H1 (cell line): ENCODE measurements around the gene PRR16. TPM values are rescaled to one million over a fixed set of nuclear protein-coding genes. Genes with fewer than 3 reads are reported as not detected.

Source experiments
- CTCF ChIA-PET: fragments of 300-600 bp; sonication (Branson Sonifier 250); formaldehyde crosslinking; loops from one replicate; lab custom pipeline; 2021; ENCODE audit not compliant: partially characterized antibody; lab: Charles Lee
- POLR2A ChIA-PET: fragments of 300-600 bp; sonication (Branson Sonifier 250); formaldehyde crosslinking; loops from one replicate; lab custom pipeline; 2021; ENCODE audit warnings: inconsistent platforms; ENCODE audit not compliant: partially characterized antibody; lab: Charles Lee
- DNase-seq, 2 experiments: peaks; one replicate each; pipeline versions ENCODE4 v3.0.0 to v3.0.0-alpha.2; 2010 to 2022; ENCODE audit warnings: low spot score in 2 of 2, low read depth in 1 of 2, mixed read lengths in 1 of 2
- FAIRE-seq: peaks from 2 replicates; lab custom pipeline; 2011; peaks lifted over from hg19 to GRCh38; lab: Jason Lieb, UNC
- H2AFZ ChIP-seq: 2 replicates; pipeline ENCODE4 v1.8.1; 2012; ENCODE audit warnings: low read length, inconsistent platforms
- H2AK5ac ChIP-seq: 2 replicates; pipeline ENCODE4 v1.6.1; 2013; ENCODE audit warnings: low read depth, low read length
- H2BK120ac ChIP-seq: replicated peaks from 2 replicates; pipeline ENCODE3; 2013; ENCODE audit warnings: low read depth, low read length, inconsistent platforms
- H2BK12ac ChIP-seq: 2 replicates; pipeline ENCODE4 v1.6.1; 2013; ENCODE audit warnings: low read depth, low read length
- H2BK15ac ChIP-seq: 2 replicates; pipeline ENCODE4 v1.6.1; 2013; ENCODE audit warnings: low read length
- H2BK20ac ChIP-seq: 2 replicates; pipeline ENCODE4 v1.6.1; 2013; ENCODE audit warnings: low read length
- H2BK5ac ChIP-seq: 2 replicates; pipeline ENCODE4 v1.6.1; 2013; ENCODE audit warnings: low read depth, low read length
- H3K14ac ChIP-seq: 2 replicates; pipeline ENCODE4 v1.6.1; 2013; ENCODE audit warnings: inconsistent platforms; ENCODE audit not compliant: insufficient read length
- H3K18ac ChIP-seq: 2 replicates; pipeline ENCODE4 v1.6.1; 2013; ENCODE audit warnings: low read length; ENCODE audit errors: extremely low read depth
- H3K23ac ChIP-seq: 2 replicates; pipeline ENCODE4 v1.6.1; 2013; ENCODE audit warnings: inconsistent platforms; ENCODE audit not compliant: insufficient read length
- H3K23me2 ChIP-seq: 2 replicates; pipeline ENCODE4 v1.6.1; 2013; ENCODE audit warnings: low read depth, low read length
- H3K27ac ChIP-seq: 2 replicates; pipeline ENCODE4 v1.6.1; 2011; ENCODE audit warnings: low read depth, low read length, inconsistent platforms
- H3K27me3 ChIP-seq, 4 experiments: replicated peaks in 1 of 4; 1 replicate in 1 of 4; 2 replicates in 3 of 4; pipeline versions ENCODE4 v1.6.1 to v1.8.1; 2011 to 2013; ENCODE audit warnings: low read length in 3 of 4, mild to moderate bottlenecking in 3 of 4, inconsistent platforms in 2 of 4, mixed read lengths in 2 of 4, moderate library complexity in 1 of 4; ENCODE audit not compliant: control insufficient read depth in 3 of 4, insufficient read depth in 3 of 4; ENCODE audit errors: extremely low read depth in 1 of 4
- H3K36me3 ChIP-seq, 4 experiments: 2 replicates each; pipeline versions ENCODE4 v1.6.1 to v1.8.1; 2011 to 2013; ENCODE audit warnings: mild to moderate bottlenecking in 4 of 4, low read length in 3 of 4, moderate library complexity in 2 of 4, control low read depth in 1 of 4, inconsistent platforms in 1 of 4; ENCODE audit not compliant: insufficient read depth in 4 of 4, control insufficient read depth in 2 of 4
- H3K4ac ChIP-seq: replicated peaks from 2 replicates; pipeline ENCODE3; 2013; ENCODE audit warnings: low read length, low read depth, mixed read lengths, inconsistent platforms; ENCODE audit not compliant: insufficient read length
- H3K4me1 ChIP-seq, 4 experiments: replicated peaks in 1 of 4; 1 replicate in 1 of 4; 2 replicates in 3 of 4; pipeline versions ENCODE4 v1.6.1 to v1.8.1; 2011 to 2013; ENCODE audit warnings: low read length in 3 of 4, inconsistent platforms in 2 of 4, mixed read lengths in 1 of 4; ENCODE audit not compliant: insufficient read depth in 4 of 4, control insufficient read depth in 3 of 4
- H3K4me2 ChIP-seq, 2 experiments: 2 replicates each; pipeline versions ENCODE4 v1.6.1 to v1.8.1; 2011 to 2013; ENCODE audit warnings: low read depth in 2 of 2, low read length in 2 of 2, control low read depth in 1 of 2, inconsistent platforms in 1 of 2, mild to moderate bottlenecking in 1 of 2; ENCODE audit not compliant: insufficient read depth in 1 of 2
- H3K4me3 ChIP-seq, 4 experiments: fragments of 200-600, 300-600 bp in 1 of 4; sonication (generic), shearing (Covaris generic), sonication (Bioruptor Twin) in 1 of 4; 2 replicates each; pipeline versions ENCODE4 v1.5.1 to v1.8.1; 2011 to 2016; ENCODE audit warnings: low read length in 4 of 4, low read depth in 3 of 4, control low read depth in 2 of 4, inconsistent platforms in 2 of 4, mild to moderate bottlenecking in 2 of 4, mixed read lengths in 1 of 4, moderate library complexity in 1 of 4; ENCODE audit not compliant: insufficient read depth in 2 of 4; ENCODE audit errors: extremely low read depth in 1 of 4
- H3K56ac ChIP-seq: replicated peaks from 2 replicates; pipeline ENCODE3; 2013; ENCODE audit warnings: low read depth, mild to moderate bottlenecking, mixed read lengths, low read length, inconsistent platforms; ENCODE audit not compliant: insufficient read length
- H3K79me1 ChIP-seq: 2 replicates; pipeline ENCODE4 v1.6.1; 2013; ENCODE audit warnings: low read depth, low read length, control low read depth
- H3K79me2 ChIP-seq, 2 experiments: 2 replicates each; pipeline versions ENCODE4 v1.6.1 to v1.8.1; 2012 to 2013; ENCODE audit warnings: low read length in 2 of 2, mild to moderate bottlenecking in 2 of 2, inconsistent platforms in 1 of 2; ENCODE audit not compliant: insufficient read depth in 2 of 2, control insufficient read depth in 1 of 2
- H3K9ac ChIP-seq, 4 experiments: replicated peaks in 1 of 4; 1 replicate in 1 of 4; 2 replicates in 3 of 4; pipeline versions ENCODE4 v1.6.1 to v1.8.1; 2011 to 2013; ENCODE audit warnings: low read depth in 3 of 4, low read length in 3 of 4, control low read depth in 2 of 4, mild to moderate bottlenecking in 2 of 4, moderate library complexity in 2 of 4, inconsistent platforms in 1 of 4; ENCODE audit errors: extremely low read depth in 1 of 4
- H3K9me3 ChIP-seq, 2 experiments: 2 replicates each; pipeline versions ENCODE4 v1.6.1 to v1.8.1; 2012 to 2013; ENCODE audit warnings: mild to moderate bottlenecking in 2 of 2, moderate library complexity in 2 of 2, control low read depth in 1 of 2, inconsistent platforms in 1 of 2, low read depth in 1 of 2, low read length in 1 of 2, mixed read lengths in 1 of 2; ENCODE audit not compliant: insufficient read depth in 2 of 2
- H4K20me1 ChIP-seq, 2 experiments: replicated peaks in 1 of 2; 2 replicates each; pipeline versions ENCODE3 to v1.8.1; 2011 to 2013; ENCODE audit warnings: inconsistent platforms in 2 of 2, low read length in 2 of 2, mild to moderate bottlenecking in 1 of 2; ENCODE audit not compliant: insufficient read depth in 2 of 2, control insufficient read depth in 1 of 2
- H4K5ac ChIP-seq: 2 replicates; pipeline ENCODE4 v1.6.1; 2013; ENCODE audit warnings: low read length, low read depth, mixed read lengths, inconsistent platforms; ENCODE audit not compliant: insufficient read length
- H4K8ac ChIP-seq: 2 replicates; pipeline ENCODE4 v1.8.0; 2013; ENCODE audit warnings: mild to moderate bottlenecking, moderate library complexity, low read length, inconsistent platforms; ENCODE audit not compliant: insufficient read depth; ENCODE audit errors: extremely low read depth
- H4K91ac ChIP-seq: replicated peaks from 2 replicates; pipeline ENCODE3; 2013; ENCODE audit warnings: low read length, mixed read lengths, inconsistent platforms; ENCODE audit not compliant: insufficient read length
- ATF3 ChIP-seq: IDR thresholded peaks from 2 replicates; pipeline ENCODE4 v1.6.1; 2011; ENCODE audit warnings: low read depth, mild to moderate bottlenecking, low read length; ENCODE audit not compliant: insufficient read depth
- BCL11A ChIP-seq, 2 experiments: IDR thresholded peaks; one replicate each; pipeline ENCODE4 v1.6.1; 2011; ENCODE audit warnings: low read depth in 2 of 2, low read length in 2 of 2, mild to moderate bottlenecking in 2 of 2
- HDAC6 ChIP-seq: IDR thresholded peaks from one replicate; pipeline ENCODE4 v1.7.1; 2012; ENCODE audit warnings: low read depth, mild to moderate bottlenecking, inconsistent platforms, low read length, moderate library complexity
- MAFK ChIP-seq: IDR thresholded peaks from 2 replicates; pipeline ENCODE4 v1.6.1; 2012; ENCODE audit warnings: low read depth, mild to moderate bottlenecking, improper control_type of control experiment, low read length
- NRF1 ChIP-seq: IDR thresholded peaks from 2 replicates; pipeline ENCODE4 v1.6.1; 2011; ENCODE audit warnings: mild to moderate bottlenecking, low read depth, low read length, improper control_type of control experiment
- RNF2 ChIP-seq: fragments of 200-900, 300-1000 bp; sonication (generic); IDR thresholded peaks from 2 replicates; pipeline ENCODE4 v1.7.1; 2016; ENCODE audit warnings: borderline replicate concordance, low read depth, mild to moderate bottlenecking, antibody characterized with exemption, low read length; ENCODE audit not compliant: poor library complexity, severe bottlenecking; ENCODE audit errors: missing control alignments
- SIRT6 ChIP-seq: IDR thresholded peaks from one replicate; pipeline ENCODE4 v1.7.1; 2012; ENCODE audit warnings: low read length, inconsistent platforms
- SP4 ChIP-seq: IDR thresholded peaks from 2 replicates; pipeline ENCODE4 v1.6.1; 2012; ENCODE audit warnings: low read length, inconsistent platforms
- TAF7 ChIP-seq: optimal IDR thresholded peaks from 2 replicates; pipeline ENCODE3; 2011; ENCODE audit warnings: low read depth, mild to moderate bottlenecking, inconsistent platforms, low read length, moderate library complexity, borderline replicate concordance
- TCF12 ChIP-seq: IDR thresholded peaks from 2 replicates; pipeline ENCODE4 v1.6.1; 2011; ENCODE audit warnings: low read depth, mild to moderate bottlenecking, low read length
- TEAD4 ChIP-seq: IDR thresholded peaks from 2 replicates; pipeline ENCODE4 v1.6.1; 2012; ENCODE audit warnings: low read depth, low read length, inconsistent platforms, mixed read lengths
- WGBS, 2 experiments: shearing (Covaris generic) in 1 of 2; methylation state at CpG; one replicate each; pipeline versions ENCODE4 v1.1.6 to v1.1.7; 2013 to 2015; ENCODE audit warnings: low lambda C conversion rate in 2 of 2, mixed read lengths in 2 of 2, inconsistent platforms in 1 of 2, low coverage in 1 of 2, missing lambda C conversion rate in 1 of 2; ENCODE audit not compliant: insufficient replicate concordance in 2 of 2, insufficient coverage in 1 of 2, insufficient read length in 1 of 2; ENCODE audit errors: extremely low coverage in 1 of 2, missing lambda C conversion rate in 1 of 2; 5-methylcytosine and 5-hydroxymethylcytosine counted together
- polyA plus RNA-seq, 7 experiments: library from polyadenylated mRNA; depleted of rRNA in 3 of 7; stranded (reverse) in 5 of 7; unstranded in 2 of 7; fragments of >200 nt in 5 of 7; fragments of 200-250 nt in 2 of 7; gene quantifications; 1 replicate in 5 of 7; 2 replicates in 1 of 7; 4 replicates in 1 of 7; pipeline versions ENCODE4 v1.2.1 to v1.2.3, GENCODE V29; 2011 to 2013; ENCODE audit warnings: missing spikeins in 2 of 7, mixed read lengths in 2 of 7
- total RNA-seq: library from RNA; stranded (reverse); fragmentation: NEBNext Ultra II Directional; extraction: Animal tissue kit (Norgen Biotek cat#: 25700); gene quantifications from 2 replicates; pipeline ENCODE4 v1.2.1, GENCODE V29; 2021
- TF ChIP-seq, protein P1 (sequence below): IDR thresholded peaks from 2 replicates; pipeline ENCODE4 v1.6.1; 2012; ENCODE audit warnings: inconsistent platforms
- TF ChIP-seq, protein P2 (sequence below): IDR thresholded peaks from 2 replicates; pipeline ENCODE4 v1.6.1; 2011; ENCODE audit warnings: low read length, improper control_type of control experiment

Gene PRR16
- total and polyA plus RNA-seq, 2 of the 8 experiments (the other 6 are each of a cell fraction or from before 2014, with no cell fraction given): 0.73 to 1.6 TPM

DNA sequence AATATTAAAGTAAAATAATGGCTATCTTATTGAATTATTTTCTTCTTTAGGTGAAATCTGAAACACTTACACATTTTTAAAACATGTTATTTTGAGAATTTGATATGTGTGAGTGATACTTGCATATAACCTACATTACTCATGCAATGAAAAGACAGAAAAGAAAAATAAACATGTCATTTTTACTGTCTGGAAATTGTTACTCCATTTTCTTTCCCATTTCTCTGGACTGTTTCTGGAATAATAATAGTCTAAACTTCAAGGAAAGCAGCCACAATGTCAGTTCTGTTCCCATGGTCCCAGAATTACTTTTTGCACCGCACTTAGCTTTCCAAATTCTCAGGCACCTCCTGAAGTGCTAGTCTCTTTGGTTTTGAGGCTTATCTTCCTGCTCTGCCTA, 145.5 kb downstream of the PRR16 start:
- H3K9me3 ChIP-seq: no peaks in the 10 kb centered on the region
- no peak overlapping the region for H2BK12ac ChIP-seq
- H2BK5ac ChIP-seq: no peak overlapping the region
- 100% methylated on average over 1 of the region's 1 CpG; no CpG with 5 or more reads in 1 of the 2 experiments for WGBS, 2 experiments
- no peak overlapping the region for H2BK120ac ChIP-seq
- no peak overlapping the region for H2BK15ac ChIP-seq
- no peak overlapping the region for H4K5ac ChIP-seq
- no peak overlapping the region for H3K4me2 ChIP-seq
- no peak overlapping the region for H2AK5ac ChIP-seq
- DNase-seq: no peak
- H3K27me3 ChIP-seq: no peaks in the 10 kb centered on the region
- ChIA-PET POLR2A (no interaction called here), CTCF (interaction anchor here (1.0 to 1.4 kb wide), 2 partner anchors 10 to 11 kb away, joined by 3 read pairs; no protein-coding TSS in a partner anchor)
- no peak overlapping the region for H3K14ac ChIP-seq
- no peak overlapping the region for H3K23ac ChIP-seq
- no peak overlapping the region for H3K4me3 ChIP-seq
- no peaks in the 10 kb centered on the region for H3K36me3 ChIP-seq
- H3K18ac ChIP-seq: no peak overlapping the region
- no peaks in the 10 kb centered on the region for H4K20me1 ChIP-seq
- H3K4ac ChIP-seq: no peak overlapping the region
- H4K8ac ChIP-seq: no peak overlapping the region
- H2BK20ac ChIP-seq: no peak overlapping the region
- H4K91ac ChIP-seq: no peak overlapping the region
- peaks cover 0 to 4% (median 0%) of the 10 kb centered on the region in 4 experiments; a peak in 2 of 7 replicates for H3K4me1 ChIP-seq
- H3K79me1 ChIP-seq: no peaks in the 10 kb centered on the region
- no peak overlapping the region for H3K27ac ChIP-seq
- no peaks in the 10 kb centered on the region; the same call in 1 of the 2 replicates for H3K23me2 ChIP-seq
- H2AFZ ChIP-seq: no peak overlapping the region
- no peak overlapping the region for H3K56ac ChIP-seq
- no peak for FAIRE-seq
- H3K79me2 ChIP-seq: no peaks in the 10 kb centered on the region
- H3K9ac ChIP-seq: no peak overlapping the region
- TF ChIP-seq TAF7: no peak
- TF ChIP-seq MAFK: no peak
- no peak for TF ChIP-seq TEAD4
- no peak for TF ChIP-seq SP4
- TF ChIP-seq, protein P1, sequence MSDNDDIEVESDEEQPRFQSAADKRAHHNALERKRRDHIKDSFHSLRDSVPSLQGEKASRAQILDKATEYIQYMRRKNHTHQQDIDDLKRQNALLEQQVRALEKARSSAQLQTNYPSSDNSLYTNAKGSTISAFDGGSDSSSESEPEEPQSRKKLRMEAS: no peak
- TF ChIP-seq HDAC6: no peak
- no peak for TF ChIP-seq NRF1
- TF ChIP-seq BCL11A (IDR thresholded peaks at IDR 0.05; ENCODE audit: low read depth in 2 of 2, low read length in 2 of 2): no peak
- no peak for TF ChIP-seq TCF12
- no peak for TF ChIP-seq SIRT6
- TF ChIP-seq, protein P2, sequence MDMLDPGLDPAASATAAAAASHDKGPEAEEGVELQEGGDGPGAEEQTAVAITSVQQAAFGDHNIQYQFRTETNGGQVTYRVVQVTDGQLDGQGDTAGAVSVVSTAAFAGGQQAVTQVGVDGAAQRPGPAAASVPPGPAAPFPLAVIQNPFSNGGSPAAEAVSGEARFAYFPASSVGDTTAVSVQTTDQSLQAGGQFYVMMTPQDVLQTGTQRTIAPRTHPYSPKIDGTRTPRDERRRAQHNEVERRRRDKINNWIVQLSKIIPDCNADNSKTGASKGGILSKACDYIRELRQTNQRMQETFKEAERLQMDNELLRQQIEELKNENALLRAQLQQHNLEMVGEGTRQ: no peak
- TF ChIP-seq RNF2: no peak
- no peak for TF ChIP-seq ATF3
